ENCODE data around the gene ATP8B1.

Gene ATP8B1

GRCh38 chr18:57819119-57819518 is 16.0 kb upstream of the ATP8B1 start:
- no peak for DNase-seq (ENCODE audit: low spot score)

- no peak for DNase-seq (ENCODE audit: low spot score)
Observed at GRCh38 chr18:57816208-57816954, 13.3 kb upstream of the ATP8B1 start.

- no peak for DNase-seq (ENCODE audit: low spot score)
Observed at GRCh38 chr18:57814555-57814954, 11.4 kb upstream of the ATP8B1 start.

- no peak for DNase-seq (ENCODE audit: low spot score)
Observed at GRCh38 chr18:57813245-57813644, 10.1 kb upstream of the ATP8B1 start.

- no peak for DNase-seq (ENCODE audit: low spot score)
Observed at GRCh38 chr18:57812126-57812477, 9.0 kb upstream of the ATP8B1 start.

- no peak for DNase-seq (ENCODE audit: low spot score)
Observed at GRCh38 chr18:57811477-57812125, 8.5 kb upstream of the ATP8B1 start.

- DNase-seq (ENCODE audit: low spot score) = no peak
Observed at GRCh38 chr18:57809190-57809589, 6.1 kb upstream of the ATP8B1 start.

- DNase-seq (ENCODE audit: low spot score) = no peak
Observed at GRCh38 chr18:57807336-57808117, 4.4 kb upstream of the ATP8B1 start.

- DNase-seq (ENCODE audit: low spot score) = no peak
Observed at GRCh38 chr18:57806978-57807285, 3.8 kb upstream of the ATP8B1 start.

GRCh38 chr18:57806201-57806977 is 3.3 kb upstream of the ATP8B1 start:
- no peak for DNase-seq (ENCODE audit: low spot score)

GRCh38 chr18:57805117-57805516 is 2.0 kb upstream of the ATP8B1 start:
- DNase-seq (ENCODE audit: low spot score) = no peak

- no peak for DNase-seq (ENCODE audit: low spot score)
Observed at GRCh38 chr18:57804557-57804956, 1.4 kb upstream of the ATP8B1 start.

- no peak for DNase-seq (ENCODE audit: low spot score)
Observed at GRCh38 chr18:57802213-57803102, 657 bp downstream of the ATP8B1 start.

GRCh38 chr18:57801761-57802212 is 1.3 kb downstream of the ATP8B1 start:
- DNase-seq (ENCODE audit: low spot score) = no peak

GRCh38 chr18:57801325-57801724 is 1.8 kb downstream of the ATP8B1 start:
- DNase-seq (ENCODE audit: low spot score) = no peak

GRCh38 chr18:57798713-57799373 is 4.3 kb downstream of the ATP8B1 start:
- DNase-seq (ENCODE audit: low spot score) = no peak

- DNase-seq (ENCODE audit: low spot score) = no peak
Observed at GRCh38 chr18:57797209-57797651, 5.9 kb downstream of the ATP8B1 start.

GRCh38 chr18:57794951-57795728 is 8.0 kb downstream of the ATP8B1 start:
- no peak for DNase-seq (ENCODE audit: low spot score)

GRCh38 chr18:57793302-57793986 is 9.7 kb downstream of the ATP8B1 start:
- no peak for DNase-seq (ENCODE audit: low spot score)

Measured in putamen (tissue), 1 donor.